PC-9 (cell line): ENCODE results near the gene POLR1G.

ENCODE experiments used
- CTCF ChIP-seq: fragments of 200-600 bp; sonication (generic); conservative IDR thresholded peaks from 2 replicates; pipeline ENCODE4 v1.6.1; 2017; ENCODE audit warnings: mixed run types, antibody characterized with exemption, mild to moderate bottlenecking, moderate library complexity
- EZH2 ChIP-seq: fragments of 200-600 bp; sonication (generic); IDR thresholded peaks from 2 replicates; pipeline ENCODE4 v1.8.0; 2017; ENCODE audit warnings: antibody characterized with exemption, low read depth

GRCh38 chr19:45419895-45420294 is 13.5 kb downstream of the POLR1G start:
- TF ChIP-seq CTCF (no peak), EZH2 (no peak)
